Upper lobe of left lung (tissue), 4 donors: ENCODE measurements around the gene NBL1.

Source experiments
- CTCF ChIP-seq, 6 experiments: fragments of 450-650 bp in 4 of 6; fragments of 200-600 bp in 2 of 6; sonication (generic) in 2 of 6; IDR thresholded peaks; one replicate each; pipeline ENCODE4 v1.5.1; 2016 to 2019; ENCODE audit warnings: antibody characterized with exemption in 6 of 6
- EP300 ChIP-seq, 4 donors: sonication (generic); formaldehyde crosslinking; IDR thresholded peaks; one replicate each; pipeline ENCODE4 v1.5.1; 2017; ENCODE audit warnings: antibody characterized with exemption in 4 of 4, control low read depth in 2 of 4

GRCh38 chr1:19700079-19700777, 56.1 kb downstream of the NBL1 start:
- TF ChIP-seq CTCF (IDR thresholded peaks at IDR 0.05) (no peak), EP300 (IDR thresholded peaks at IDR 0.05) (no peak)
